ENCODE measurements around the gene PRKCE.

PRKCE gene

GRCh38 chr2:46193855-46194254, 542.4 kb downstream of the PRKCE start:
- DNase-seq (ENCODE audit: low spot score): no peak

GRCh38 chr2:46194856-46195255, 543.4 kb downstream of the PRKCE start:
- DNase-seq (ENCODE audit: low spot score): no peak
- no peak for TF ChIP-seq CTCF (IDR thresholded peaks at IDR 0.05; ENCODE audit: extremely low read depth, missing control alignments)

More at GRCh38 chr2:46193855-46194254, 542.4 kb downstream of the PRKCE start:
- TF ChIP-seq CTCF (IDR thresholded peaks at IDR 0.05; ENCODE audit: extremely low read depth, missing control alignments): no peak

GRCh38 chr2:46195819-46196218, 544.3 kb downstream of the PRKCE start:
- DNase-seq (ENCODE audit: low spot score): no peak
- no peak for TF ChIP-seq CTCF (IDR thresholded peaks at IDR 0.05; ENCODE audit: extremely low read depth, missing control alignments)

- DNase-seq (ENCODE audit: low spot score): no peak
Observed at GRCh38 chr2:46196871-46197462, 545.5 kb downstream of the PRKCE start.

GRCh38 chr2:46197672-46198071, 546.2 kb downstream of the PRKCE start:
- DNase-seq (ENCODE audit: low spot score): no peak
- TF ChIP-seq CTCF (IDR thresholded peaks at IDR 0.05; ENCODE audit: extremely low read depth, missing control alignments): no peak

More at GRCh38 chr2:46196871-46197462, 545.5 kb downstream of the PRKCE start:
- TF ChIP-seq CTCF (IDR thresholded peaks at IDR 0.05; ENCODE audit: extremely low read depth, missing control alignments): no peak

- no peak for DNase-seq (ENCODE audit: low spot score)
- TF ChIP-seq CTCF (IDR thresholded peaks at IDR 0.05; ENCODE audit: extremely low read depth, missing control alignments): no peak
Observed at GRCh38 chr2:46198164-46198883, 546.8 kb downstream of the PRKCE start.

- TF ChIP-seq CTCF (IDR thresholded peaks at IDR 0.05; ENCODE audit: extremely low read depth, missing control alignments): no peak
- DNase-seq (ENCODE audit: low spot score): no peak
Observed at GRCh38 chr2:46198966-46199365, 547.5 kb downstream of the PRKCE start.

Data from GM20000 (cell line).